B cell (primary cell): Measurements from ENCODE around the gene PIGW. TPM values are rescaled to one million over a fixed set of nuclear protein-coding genes. Genes with fewer than 3 reads are reported as not detected.

Experiments
- ATAC-seq: fragments of 200-7000 bp; cut with Tn5 transposase; one replicate; pipeline ENCODE4 v1.10.0; 2021; ENCODE audit warnings: low read depth, mild to moderate bottlenecking, moderate number of reproducible peaks, moderate library complexity
- CTCF ChIA-PET: fragments of 350-600 bp; sonication (Branson Sonifier 250); formaldehyde crosslinking; loops from one replicate; lab custom pipeline; 2021; ENCODE audit warnings: antibody characterized with exemption, inconsistent platforms; lab: Charles Lee
- POLR2A ChIA-PET: fragments of 350-600 bp; sonication (Branson Sonifier 250); formaldehyde crosslinking; loops from one replicate; lab custom pipeline; 2021; ENCODE audit warnings: antibody characterized with exemption; lab: Charles Lee
- DNase-seq: peaks from one replicate; pipeline ENCODE4 v3.0.0; 2013
- H2AFZ ChIP-seq: 2 replicates; pipeline ENCODE4 v1.6.1; 2012; ENCODE audit warnings: mild to moderate bottlenecking, low read depth, low read length; ENCODE audit not compliant: insufficient read depth, poor library complexity, severe bottlenecking
- H3K27ac ChIP-seq, 2 donors: 1 replicate in 1 of 2; 2 replicates in 1 of 2; pipeline ENCODE4 v1.5.1; 2012 to 2013; ENCODE audit warnings: low read length in 2 of 2, mild to moderate bottlenecking in 2 of 2, moderate library complexity in 1 of 2
- H3K27me3 ChIP-seq, 4 experiments: fragments of 200-600 bp in 1 of 4; sonication (generic) in 1 of 4; replicated peaks in 1 of 4; 1 replicate in 2 of 4; 2 replicates in 2 of 4; pipeline versions ENCODE4 v1.6.1 to v1.7.0; 2013 to 2016; ENCODE audit warnings: low read length in 3 of 4, mild to moderate bottlenecking in 2 of 4, mixed read lengths in 1 of 4, moderate library complexity in 1 of 4; ENCODE audit not compliant: insufficient read depth in 4 of 4, control insufficient read depth in 3 of 4; ENCODE audit errors: control extremely low read depth in 1 of 4
- H3K36me3 ChIP-seq, 2 experiments: replicated peaks in 1 of 2; 1 replicate in 1 of 2; 2 replicates in 1 of 2; pipeline versions ENCODE4 v1.6.1 to v1.7.1; 2013; ENCODE audit warnings: low read length in 1 of 2; ENCODE audit not compliant: insufficient read depth in 2 of 2, control insufficient read depth in 1 of 2; ENCODE audit errors: control extremely low read depth in 1 of 2, extremely low read depth in 1 of 2
- H3K4me1 ChIP-seq, 2 donors: fragments of 200-600 bp in 1 of 2; sonication (generic) in 1 of 2; 1 replicate in 1 of 2; 2 replicates in 1 of 2; pipeline versions ENCODE4 v1.5.1 to v1.6.1; 2013 to 2017; ENCODE audit warnings: low read length in 2 of 2; ENCODE audit not compliant: control insufficient read depth in 2 of 2, insufficient read depth in 2 of 2
- H3K4me2 ChIP-seq: replicated peaks from 2 replicates; pipeline ENCODE3; 2012; ENCODE audit warnings: mild to moderate bottlenecking, low read depth, low read length; ENCODE audit not compliant: poor library complexity, severe bottlenecking
- H3K4me3 ChIP-seq, 5 experiments: fragments of 200-600 bp in 1 of 5; sonication (generic) in 1 of 5; 1 replicate in 3 of 5; 2 replicates in 2 of 5; pipeline versions ENCODE4 v1.5.1 to v1.7.0; 2011 to 2016; ENCODE audit warnings: low read length in 4 of 5, mild to moderate bottlenecking in 4 of 5, low read depth in 2 of 5, control low read depth in 1 of 5, moderate library complexity in 1 of 5; ENCODE audit not compliant: insufficient read depth in 1 of 5; ENCODE audit errors: control extremely low read depth in 1 of 5, extremely low read depth in 1 of 5
- H3K79me2 ChIP-seq: fragments of 200-600 bp; sonication (generic); one replicate; pipeline ENCODE4 v1.6.0; 2016; ENCODE audit warnings: low read length; ENCODE audit not compliant: control insufficient read depth, insufficient read depth
- H3K9ac ChIP-seq: fragments of 200-600 bp; sonication (generic); 2 replicates; pipeline ENCODE4 v1.6.1; 2017; ENCODE audit warnings: mild to moderate bottlenecking, low read length, moderate library complexity
- H3K9me3 ChIP-seq, 3 donors: one replicate each; pipeline versions ENCODE4 v1.6.1 to v1.7.1; 2013; ENCODE audit warnings: low read length in 2 of 3; ENCODE audit not compliant: control insufficient read depth in 2 of 3, insufficient read depth in 1 of 3; ENCODE audit errors: control extremely low read depth in 1 of 3
- H4K20me1 ChIP-seq: 2 replicates; pipeline ENCODE4 v1.6.0; 2012; ENCODE audit warnings: mild to moderate bottlenecking, low read length; ENCODE audit not compliant: insufficient read depth, control insufficient read depth, poor library complexity, severe bottlenecking
- H3K27ac Mint-ChIP-seq: one replicate; pipeline ENCODE4 v1.8.0; 2021; ENCODE audit warnings: mixed read lengths
- H3K27me3 Mint-ChIP-seq: one replicate; pipeline ENCODE4 v1.8.0; 2021; ENCODE audit warnings: mixed read lengths
- H3K4me1 Mint-ChIP-seq: one replicate; pipeline ENCODE4 v1.8.0; 2021; ENCODE audit warnings: mixed read lengths
- H3K4me3 Mint-ChIP-seq: one replicate; pipeline ENCODE4 v1.8.0; 2021; ENCODE audit warnings: mixed read lengths
- H3K9me3 Mint-ChIP-seq: one replicate; pipeline ENCODE4 v1.8.0; 2022; ENCODE audit warnings: mixed read lengths; ENCODE audit not compliant: insufficient read depth
- EZH2 ChIP-seq: IDR thresholded peaks from 2 replicates; pipeline ENCODE4 v1.6.1; 2012; ENCODE audit warnings: borderline replicate concordance, low read depth, mild to moderate bottlenecking, moderate library complexity, low read length; ENCODE audit not compliant: insufficient read depth, poor library complexity, severe bottlenecking
- WGBS: methylation state at CpG from one replicate; pipeline ENCODE4 v1.1.5; 2013; ENCODE audit warnings: missing lambda C conversion rate; ENCODE audit not compliant: insufficient coverage; 5-methylcytosine and 5-hydroxymethylcytosine counted together
- intact Hi-C: fragments of 100-400 bp; cut with micrococcal nuclease; formaldehyde crosslinking; loops from one replicate; pipeline ENCODE4 v1.10.0; 2022
- polyA plus RNA-seq: library from polyadenylated mRNA; depleted of rRNA; stranded (reverse); fragments of >200 nt; gene quantifications from 2 replicates; pipeline ENCODE4 v1.2.3, GENCODE V29; 2012
- total RNA-seq, 2 donors: library from RNA; stranded (reverse); fragments of 120-200 nt in 1 of 2; gene quantifications; 1 replicate in 1 of 2; 2 replicates in 1 of 2; pipeline versions ENCODE4 v1.2.3 to v1.2.4, GENCODE V29; 2013 to 2022
- TF ChIP-seq, protein P1 (sequence below): fragments of 200-600 bp; IDR thresholded peaks from one replicate; pipeline ENCODE4 v1.8.0; 2022; ENCODE audit warnings: antibody characterized with exemption, mild to moderate bottlenecking

Gene PIGW
- total and polyA plus RNA-seq, 2 donors (not counting 1 experiment from before 2014, with no cell fraction given): 4.4 to 5.9 TPM

DNA sequence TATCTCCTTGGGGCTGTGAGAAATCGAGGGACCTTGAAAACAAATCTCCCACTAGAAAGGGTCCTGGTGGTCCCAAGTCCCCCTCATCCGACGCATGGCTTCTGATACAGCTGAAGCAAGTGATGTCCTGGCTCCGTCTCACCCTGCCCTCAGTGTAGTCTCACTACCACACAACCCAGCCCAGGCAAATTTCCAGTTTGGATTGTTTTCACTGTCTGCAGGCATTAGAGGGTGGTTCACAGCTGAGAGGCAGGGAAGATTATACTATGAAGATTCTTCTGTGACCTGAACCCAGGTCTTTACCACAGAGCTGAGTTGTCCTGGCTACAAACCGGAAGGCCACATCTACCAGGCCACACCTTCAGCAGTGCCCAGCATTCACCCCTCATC lies 30.6 kb upstream of the PIGW start:
- ATAC-seq (no peak), DNase-seq (no peak)
- H3K27ac Mint-ChIP-seq: no peak overlapping the region
- no peaks in the 10 kb centered on the region for H3K79me2 ChIP-seq
- TF ChIP-seq, protein P1, sequence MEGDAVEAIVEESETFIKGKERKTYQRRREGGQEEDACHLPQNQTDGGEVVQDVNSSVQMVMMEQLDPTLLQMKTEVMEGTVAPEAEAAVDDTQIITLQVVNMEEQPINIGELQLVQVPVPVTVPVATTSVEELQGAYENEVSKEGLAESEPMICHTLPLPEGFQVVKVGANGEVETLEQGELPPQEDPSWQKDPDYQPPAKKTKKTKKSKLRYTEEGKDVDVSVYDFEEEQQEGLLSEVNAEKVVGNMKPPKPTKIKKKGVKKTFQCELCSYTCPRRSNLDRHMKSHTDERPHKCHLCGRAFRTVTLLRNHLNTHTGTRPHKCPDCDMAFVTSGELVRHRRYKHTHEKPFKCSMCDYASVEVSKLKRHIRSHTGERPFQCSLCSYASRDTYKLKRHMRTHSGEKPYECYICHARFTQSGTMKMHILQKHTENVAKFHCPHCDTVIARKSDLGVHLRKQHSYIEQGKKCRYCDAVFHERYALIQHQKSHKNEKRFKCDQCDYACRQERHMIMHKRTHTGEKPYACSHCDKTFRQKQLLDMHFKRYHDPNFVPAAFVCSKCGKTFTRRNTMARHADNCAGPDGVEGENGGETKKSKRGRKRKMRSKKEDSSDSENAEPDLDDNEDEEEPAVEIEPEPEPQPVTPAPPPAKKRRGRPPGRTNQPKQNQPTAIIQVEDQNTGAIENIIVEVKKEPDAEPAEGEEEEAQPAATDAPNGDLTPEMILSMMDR: no peak
- no peak overlapping the region for H3K27ac ChIP-seq
- no peak overlapping the region for H3K4me2 ChIP-seq
- no peaks in the 10 kb centered on the region for H3K27me3 Mint-ChIP-seq
- peaks cover 0 to 36% of the 10 kb centered on the region in 2 experiments for H3K36me3 ChIP-seq
- H3K4me1 ChIP-seq: no peaks in the 10 kb centered on the region
- no peak overlapping the region for H3K9ac ChIP-seq
- ChIA-PET CTCF (interaction anchor here (1.4 kb wide), 1 partner anchor 22 kb away, joined by 4 read pairs; no protein-coding TSS in a partner anchor), POLR2A (no interaction called here)
- no peak overlapping the region for H2AFZ ChIP-seq
- 100% methylated on average over 3 of the region's 5 CpGs for WGBS
- H3K27me3 ChIP-seq: no peaks in the 10 kb centered on the region
- intact Hi-C loops: no loop called here
- no peaks in the 10 kb centered on the region for H3K9me3 ChIP-seq
- no peak overlapping the region for H3K4me3 ChIP-seq
- H3K4me3 Mint-ChIP-seq: no peak overlapping the region
- H3K9me3 Mint-ChIP-seq: no peaks in the 10 kb centered on the region
- no peaks in the 10 kb centered on the region for H4K20me1 ChIP-seq
- no peaks in the 10 kb centered on the region for H3K4me1 Mint-ChIP-seq

DNA sequence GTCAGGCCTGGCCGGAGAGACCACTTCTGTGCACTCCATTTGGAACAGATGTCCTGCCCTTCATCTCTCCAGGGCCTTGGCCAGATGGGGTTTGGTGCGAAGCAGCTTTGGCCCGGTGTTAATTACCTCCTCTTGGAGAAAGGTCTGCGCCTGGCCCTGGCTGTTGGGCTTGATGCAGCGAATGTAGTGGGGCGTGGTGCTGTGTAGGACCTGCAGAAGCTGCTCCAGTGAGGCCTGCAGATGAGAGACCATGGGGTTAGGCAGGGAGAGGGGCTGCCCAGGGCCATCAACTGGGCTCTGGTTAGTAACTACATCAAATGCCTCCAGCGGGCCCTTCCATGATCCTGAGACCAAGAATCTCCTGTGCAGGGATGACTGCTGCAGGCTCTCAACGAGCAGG lies 29.6 kb upstream of the PIGW start:
- H3K4me1 ChIP-seq: no peaks in the 10 kb centered on the region
- ATAC-seq (no peak), DNase-seq (no peak)
- H3K9me3 Mint-ChIP-seq: no peaks in the 10 kb centered on the region
- no peaks in the 10 kb centered on the region for H3K79me2 ChIP-seq
- no peaks in the 10 kb centered on the region for H3K4me1 Mint-ChIP-seq
- ChIA-PET POLR2A (no interaction called here), CTCF (interaction anchor here (1.4 kb wide), 1 partner anchor 23 kb away, joined by 4 read pairs; no protein-coding TSS in a partner anchor)
- intact Hi-C loops: no loop called here
- H3K27me3 ChIP-seq: no peaks in the 10 kb centered on the region
- H3K9me3 ChIP-seq: no peaks in the 10 kb centered on the region
- H3K27me3 Mint-ChIP-seq: no peaks in the 10 kb centered on the region
- H4K20me1 ChIP-seq: no peaks in the 10 kb centered on the region
- H3K4me2 ChIP-seq: no peak overlapping the region
- H3K27ac ChIP-seq: no peak overlapping the region
- H3K36me3 ChIP-seq: peaks cover 0 to 34% of the 10 kb centered on the region in 2 experiments
- TF ChIP-seq, protein P1: no peak
- TF ChIP-seq EZH2: no peak
- no peak overlapping the region for H3K4me3 ChIP-seq
- WGBS: 96% methylated on average over 8 of the region's 8 CpGs
- H3K27ac Mint-ChIP-seq: no peak overlapping the region
- no peak overlapping the region for H3K9ac ChIP-seq
- H3K4me3 Mint-ChIP-seq: no peak overlapping the region
- H2AFZ ChIP-seq: no peak overlapping the region
